ENCODE data around the gene CXCL14. TPM values are rescaled to one million over a fixed set of nuclear protein-coding genes. Genes with fewer than 3 reads are reported as not detected.

The CXCL14 gene
- total and polyA plus RNA-seq, 7 donors, result 2.6 to 28.9 (median 21.4) TPM

DNA sequence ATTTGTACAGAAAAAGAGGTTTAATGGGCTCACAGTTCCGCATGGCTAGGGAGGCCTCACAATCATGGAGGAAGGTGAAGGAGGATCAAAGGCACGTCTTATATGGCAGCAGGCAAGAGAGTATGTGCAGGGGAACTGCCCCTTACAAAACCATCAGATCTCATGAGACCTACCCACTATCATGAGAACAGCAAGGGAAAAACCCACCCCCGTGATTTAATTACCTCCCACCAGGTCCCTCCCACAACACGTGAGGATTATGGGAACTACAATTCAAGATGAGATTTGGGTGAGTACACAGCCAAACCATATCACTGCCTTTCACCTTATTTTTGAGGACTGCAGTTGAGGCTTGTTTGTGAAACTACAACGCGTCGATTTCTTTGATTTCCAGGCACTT lies 22.2 kb downstream of the CXCL14 start:
- intact Hi-C loops (cut with DNase I), result no loop called here
- 69 to 73% (median 70%) methylated on average over 7 of the region's 7 CpGs for WGBS, 3 donors

DNA sequence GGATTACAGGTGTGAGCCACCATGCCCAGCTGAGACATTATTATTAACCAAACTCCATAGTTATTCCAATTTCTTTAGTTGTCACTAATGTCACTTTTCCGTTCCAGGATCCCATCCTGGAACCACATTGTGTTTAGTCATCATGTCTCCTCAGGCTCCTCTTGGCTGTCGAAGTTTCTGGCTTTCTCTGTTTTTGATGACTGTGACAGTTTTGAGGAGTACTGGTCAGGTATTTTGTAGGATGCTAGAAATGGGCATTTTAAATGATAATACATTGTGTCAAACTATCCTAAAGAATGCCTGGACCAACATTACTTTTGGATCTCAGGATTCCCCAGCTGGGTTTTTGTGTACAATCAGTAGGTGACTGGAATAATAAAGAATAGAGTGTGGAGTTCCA lies 23.3 kb downstream of the CXCL14 start:
- peaks cover 0 to 24% (median 7%) of the 10 kb centered on the region in 3 donors for H3K27me3 ChIP-seq (ENCODE audit: insufficient read depth in 3 of 3, low read length in 2 of 3)
- TF ChIP-seq, protein P1, sequence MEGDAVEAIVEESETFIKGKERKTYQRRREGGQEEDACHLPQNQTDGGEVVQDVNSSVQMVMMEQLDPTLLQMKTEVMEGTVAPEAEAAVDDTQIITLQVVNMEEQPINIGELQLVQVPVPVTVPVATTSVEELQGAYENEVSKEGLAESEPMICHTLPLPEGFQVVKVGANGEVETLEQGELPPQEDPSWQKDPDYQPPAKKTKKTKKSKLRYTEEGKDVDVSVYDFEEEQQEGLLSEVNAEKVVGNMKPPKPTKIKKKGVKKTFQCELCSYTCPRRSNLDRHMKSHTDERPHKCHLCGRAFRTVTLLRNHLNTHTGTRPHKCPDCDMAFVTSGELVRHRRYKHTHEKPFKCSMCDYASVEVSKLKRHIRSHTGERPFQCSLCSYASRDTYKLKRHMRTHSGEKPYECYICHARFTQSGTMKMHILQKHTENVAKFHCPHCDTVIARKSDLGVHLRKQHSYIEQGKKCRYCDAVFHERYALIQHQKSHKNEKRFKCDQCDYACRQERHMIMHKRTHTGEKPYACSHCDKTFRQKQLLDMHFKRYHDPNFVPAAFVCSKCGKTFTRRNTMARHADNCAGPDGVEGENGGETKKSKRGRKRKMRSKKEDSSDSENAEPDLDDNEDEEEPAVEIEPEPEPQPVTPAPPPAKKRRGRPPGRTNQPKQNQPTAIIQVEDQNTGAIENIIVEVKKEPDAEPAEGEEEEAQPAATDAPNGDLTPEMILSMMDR (IDR thresholded peaks at IDR 0.05), result no peak
- no peaks in the 10 kb centered on the region for H3K4me1 ChIP-seq
- H3K36me3 ChIP-seq (ENCODE audit: insufficient read depth in 1 of 2, low read depth in 1 of 2), result no peaks in the 10 kb centered on the region
- ATAC-seq (no peak), DNase-seq (no peak)
- 85 to 89% (median 86%) methylated on average over 2 of the region's 2 CpGs for WGBS, 3 donors
- intact Hi-C loops (cut with DNase I), result no loop called here
- H3K27ac ChIP-seq, result no peak overlapping the region
- H3K4me3 ChIP-seq, result no peak overlapping the region
- no peaks in the 10 kb centered on the region for H3K9me3 ChIP-seq

More for the DNA sequence above, 22.2 kb downstream of the CXCL14 start:
- Histone ChIP-seq H3K4me1 (no peaks in the 10 kb centered on the region), H3K27ac (no peak overlapping the region), H3K27me3 (ENCODE audit: insufficient read depth in 3 of 3, low read length in 2 of 3) (peaks cover 0 to 24% (median 7%) of the 10 kb centered on the region in 3 donors), H3K9me3 (no peaks in the 10 kb centered on the region), H3K4me3 (no peak overlapping the region), H3K36me3 (ENCODE audit: insufficient read depth in 1 of 2, low read depth in 1 of 2) (no peaks in the 10 kb centered on the region)
- no peak for DNase-seq
- ATAC-seq, result no peak
- TF ChIP-seq, protein P1 (IDR thresholded peaks at IDR 0.05), result no peak

DNA sequence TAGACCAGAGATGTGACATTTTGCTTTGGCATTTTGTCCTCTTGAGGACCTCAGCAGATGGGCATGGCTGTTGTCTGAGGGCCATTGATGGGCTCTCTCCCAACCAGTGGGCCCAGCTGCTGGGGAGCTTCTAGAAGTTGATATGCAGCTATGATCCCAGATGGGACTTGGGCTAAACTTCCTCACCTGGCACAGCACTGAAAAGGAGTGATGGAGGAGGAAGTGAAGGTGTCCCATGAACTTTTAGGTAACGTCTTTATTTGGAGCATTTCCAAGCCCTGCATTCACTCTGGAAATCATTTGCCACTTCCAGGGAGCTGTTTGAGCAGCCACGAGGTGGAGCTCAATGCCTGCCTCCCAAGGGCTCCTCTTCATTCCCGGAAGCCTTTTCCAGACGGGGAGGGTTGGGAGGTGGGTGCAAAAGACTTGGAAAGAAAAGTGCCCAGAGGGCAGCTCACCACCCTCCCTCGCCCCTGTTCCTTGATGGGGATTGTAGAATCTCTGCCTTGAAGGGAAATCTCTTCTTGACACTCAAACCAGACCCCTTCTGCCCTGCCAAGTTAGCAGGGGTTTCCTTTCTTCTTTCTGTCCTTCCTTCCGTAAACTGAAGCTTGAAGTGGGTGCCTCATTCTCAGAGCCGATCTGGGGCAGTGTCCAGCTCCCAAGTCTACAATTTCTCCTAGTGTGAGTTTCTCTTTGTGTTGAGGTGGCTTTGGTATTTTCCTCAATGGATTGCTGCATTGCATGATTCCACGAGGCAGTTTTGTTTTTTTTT lies 24.9 kb downstream of the CXCL14 start:
- Histone ChIP-seq H3K27me3 (ENCODE audit: insufficient read depth in 3 of 3, low read length in 2 of 3) (peaks cover 0 to 19% (median 7%) of the 10 kb centered on the region in 3 donors), H3K4me1 (no peaks in the 10 kb centered on the region), H3K4me3 (no peak overlapping the region), H3K9me3 (no peaks in the 10 kb centered on the region), H3K36me3 (ENCODE audit: insufficient read depth in 1 of 2, low read depth in 1 of 2) (no peaks in the 10 kb centered on the region), H3K27ac (no peak overlapping the region)
- WGBS, 3 donors, result 22 to 25% (median 22%) methylated on average over 8 of the region's 8 CpGs
- TF ChIP-seq, protein P1 (IDR thresholded peaks at IDR 0.05), result peak; percentile 6
- intact Hi-C loops (cut with DNase I), result loop anchor here in 1 of 2 donors (2.0 kb wide), 1 partner anchor 87 kb away; no protein-coding TSS in a partner anchor
- DNase-seq (no peak), ATAC-seq (no peak)

DNA sequence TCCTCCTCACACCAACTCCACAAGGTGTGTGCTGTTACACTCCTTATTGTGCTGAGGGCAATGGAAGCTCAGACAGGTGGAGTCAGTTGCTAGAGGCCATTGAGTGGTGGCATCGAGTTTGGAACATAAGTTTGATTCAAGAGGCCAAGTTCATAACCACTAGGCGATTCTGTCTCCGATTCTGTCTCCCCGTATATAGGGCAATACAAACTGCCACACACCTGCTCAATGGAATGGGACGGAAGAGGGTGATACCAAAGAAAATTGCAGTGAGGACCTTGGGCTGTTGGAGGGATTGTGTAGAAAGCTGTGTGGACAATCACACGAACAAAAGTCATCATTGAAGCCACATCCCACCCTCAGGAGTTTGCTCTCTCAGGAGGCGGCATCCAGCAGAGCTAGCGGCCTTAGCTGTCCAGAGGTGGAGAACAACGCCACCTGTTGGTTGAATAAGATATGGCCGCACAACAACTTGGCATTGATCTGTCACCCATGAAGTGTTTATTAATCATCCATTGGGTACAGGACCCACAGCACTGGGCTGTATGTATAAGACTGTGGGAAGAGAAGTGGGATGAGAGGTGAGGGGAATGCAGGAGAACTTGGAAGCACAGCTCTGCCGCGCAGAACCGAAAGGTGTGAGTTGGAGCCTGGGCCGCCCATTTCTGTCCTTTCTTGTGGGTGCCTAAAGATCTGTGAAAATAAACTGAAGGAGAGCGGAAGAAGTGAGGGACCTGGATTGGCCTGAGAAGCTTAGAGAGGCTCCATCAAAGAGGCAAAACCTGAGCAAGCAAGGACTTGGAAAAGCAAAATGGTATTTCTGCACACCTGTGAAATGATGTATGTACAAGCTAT lies 27.0 kb downstream of the CXCL14 start:
- ATAC-seq (peak; percentile 81 to 94 (median 86)), DNase-seq (peak; percentile 58 to 75)
- H3K36me3 ChIP-seq (ENCODE audit: insufficient read depth in 1 of 2, low read depth in 1 of 2), result no peaks in the 10 kb centered on the region
- peaks cover 0 to 18% (median 5%) of the 10 kb centered on the region in 3 donors for H3K27me3 ChIP-seq (ENCODE audit: insufficient read depth in 3 of 3, low read length in 2 of 3)
- TF ChIP-seq, protein P1 (IDR thresholded peaks at IDR 0.05), result peak; percentile 92
- 36 to 39% (median 37%) methylated on average over 15 of the region's 15 CpGs for WGBS, 3 donors
- intact Hi-C loops (cut with DNase I), result loop anchor here (1.0 to 2.0 kb wide), 2 partner anchors 85 to 86 kb away; no protein-coding TSS in a partner anchor
- H3K27ac ChIP-seq, result no peak overlapping the region
- no peaks in the 10 kb centered on the region for H3K9me3 ChIP-seq
- H3K4me1 ChIP-seq, result no peaks in the 10 kb centered on the region
- H3K4me3 ChIP-seq, result no peak overlapping the region
